ENCODE data around the gene ABCA5.

The ABCA5 gene

GRCh38 chr17:69269131-69269998 lies 57.6 kb downstream of the ABCA5 start:
- Histone ChIP-seq H2AFZ (ENCODE audit: low read depth) (no peak overlapping the region), H3K4me2 (no peak overlapping the region), H3K36me3 (ENCODE audit: insufficient read depth) (no peaks in the 10 kb centered on the region), H4K20me1 (ENCODE audit: insufficient read depth) (no peaks in the 10 kb centered on the region), H3K79me2 (ENCODE audit: insufficient read depth, low read depth) (no peaks in the 10 kb centered on the region), H3K4me1 (ENCODE audit: low read depth, poor library complexity, severe bottlenecking) (no peaks in the 10 kb centered on the region), H3K9ac (no peak overlapping the region), H3K27me3 (ENCODE audit: insufficient read depth, low read depth) (no peaks in the 10 kb centered on the region), H3K27ac (no peak overlapping the region), H3K4me3 (IDR thresholded peaks at IDR 0.05; ENCODE audit: insufficient read depth, low read depth, low read length) (no peak overlapping the region)
- TF ChIP-seq CTCF (conservative IDR thresholded peaks at IDR 0.05; ENCODE audit: low read depth, low read length), result no peak

DNA sequence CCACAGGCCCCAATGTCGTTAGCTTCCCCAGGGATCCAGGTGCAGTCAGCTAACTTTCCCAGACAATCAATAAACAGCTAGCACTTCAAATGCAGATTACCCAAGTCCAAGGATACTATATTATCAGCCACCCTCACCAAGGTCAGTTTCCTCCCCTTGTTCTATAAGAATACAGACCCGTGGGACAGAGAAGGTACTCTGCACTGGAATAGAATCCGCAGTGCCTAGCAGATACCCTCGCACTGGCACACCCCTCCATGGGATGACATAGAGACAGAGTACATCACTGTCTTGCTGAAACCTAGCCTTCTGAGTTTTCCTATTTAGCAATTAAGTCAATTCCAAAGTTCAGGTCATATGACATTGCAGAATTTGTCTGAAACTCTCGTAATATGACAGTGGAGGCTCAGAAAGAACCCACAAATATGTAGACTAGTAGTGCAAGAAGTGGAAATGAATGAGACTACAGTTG lies 58.4 kb downstream of the ABCA5 start:
- H3K4me2 ChIP-seq, result no peak overlapping the region
- no peak for TF ChIP-seq CTCF (conservative IDR thresholded peaks at IDR 0.05; ENCODE audit: low read depth, low read length)
- no peaks in the 10 kb centered on the region for H4K20me1 ChIP-seq (ENCODE audit: insufficient read depth)
- no peak overlapping the region for H3K9ac ChIP-seq
- no peak overlapping the region for H2AFZ ChIP-seq (ENCODE audit: low read depth)
- no peaks in the 10 kb centered on the region for H3K36me3 ChIP-seq (ENCODE audit: insufficient read depth)
- no peak overlapping the region for H3K4me3 ChIP-seq (IDR thresholded peaks at IDR 0.05; ENCODE audit: insufficient read depth, low read depth, low read length)
- no peaks in the 10 kb centered on the region for H3K4me1 ChIP-seq (ENCODE audit: low read depth, poor library complexity, severe bottlenecking)
- H3K27ac ChIP-seq, result no peak overlapping the region
- no peaks in the 10 kb centered on the region for H3K27me3 ChIP-seq (ENCODE audit: insufficient read depth, low read depth)
- H3K79me2 ChIP-seq (ENCODE audit: insufficient read depth, low read depth), result no peaks in the 10 kb centered on the region

DNA sequence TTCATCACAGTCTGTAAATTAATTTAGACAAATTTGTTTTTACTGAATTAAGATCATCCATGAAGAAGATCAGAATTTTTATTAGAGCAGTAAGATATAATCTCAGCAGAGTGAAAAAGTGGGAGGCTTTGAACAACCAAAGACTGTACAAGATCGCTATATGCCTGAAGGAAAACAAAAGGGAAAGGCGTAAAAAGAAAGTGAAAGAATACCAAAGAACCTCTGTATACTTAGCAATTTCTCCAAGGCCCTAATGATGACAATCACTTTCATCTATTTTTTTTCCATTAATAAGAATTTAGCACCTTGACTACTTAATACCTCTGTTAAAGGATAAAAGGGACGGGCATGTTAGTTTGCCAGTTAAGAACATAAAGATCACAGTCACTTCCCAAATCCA lies 59.7 kb downstream of the ABCA5 start:
- no peak for TF ChIP-seq CTCF (conservative IDR thresholded peaks at IDR 0.05; ENCODE audit: low read depth, low read length)
- Histone ChIP-seq H3K27ac (no peak overlapping the region), H3K36me3 (ENCODE audit: insufficient read depth) (no peaks in the 10 kb centered on the region), H4K20me1 (ENCODE audit: insufficient read depth) (no peaks in the 10 kb centered on the region), H3K9ac (no peak overlapping the region), H3K79me2 (ENCODE audit: insufficient read depth, low read depth) (no peaks in the 10 kb centered on the region), H3K4me2 (no peak overlapping the region), H3K4me1 (ENCODE audit: low read depth, poor library complexity, severe bottlenecking) (no peaks in the 10 kb centered on the region), H3K4me3 (IDR thresholded peaks at IDR 0.05; ENCODE audit: insufficient read depth, low read depth, low read length) (no peak overlapping the region), H3K27me3 (ENCODE audit: insufficient read depth, low read depth) (no peaks in the 10 kb centered on the region), H2AFZ (ENCODE audit: low read depth) (no peak overlapping the region)

DNA sequence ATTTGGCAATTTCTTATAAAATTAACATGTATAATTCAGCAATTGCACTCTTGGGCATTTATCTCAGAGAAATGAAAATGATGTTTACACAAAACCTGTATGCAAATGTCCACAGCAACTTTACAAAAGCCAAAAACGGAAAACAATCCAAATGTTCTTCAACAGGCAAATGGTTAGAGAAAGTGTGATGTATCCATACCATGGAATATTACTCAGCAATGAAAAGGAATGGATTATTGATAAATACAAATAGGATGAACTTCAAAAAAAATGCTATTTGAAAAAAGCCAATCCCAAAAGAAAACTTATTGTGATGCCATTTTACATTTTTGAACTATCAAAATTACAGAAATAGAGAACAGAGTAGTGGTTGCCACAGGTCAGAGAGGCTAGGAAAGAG lies 61.1 kb downstream of the ABCA5 start:
- Histone ChIP-seq H3K4me2 (no peak overlapping the region), H3K4me1 (ENCODE audit: low read depth, poor library complexity, severe bottlenecking) (no peaks in the 10 kb centered on the region), H3K79me2 (ENCODE audit: insufficient read depth, low read depth) (no peaks in the 10 kb centered on the region), H3K4me3 (IDR thresholded peaks at IDR 0.05; ENCODE audit: insufficient read depth, low read depth, low read length) (no peak overlapping the region), H3K27ac (no peak overlapping the region), H3K36me3 (ENCODE audit: insufficient read depth) (no peaks in the 10 kb centered on the region), H2AFZ (ENCODE audit: low read depth) (no peak overlapping the region), H4K20me1 (ENCODE audit: insufficient read depth) (no peaks in the 10 kb centered on the region), H3K9ac (no peak overlapping the region), H3K27me3 (ENCODE audit: insufficient read depth, low read depth) (no peaks in the 10 kb centered on the region)
- no peak for TF ChIP-seq CTCF (conservative IDR thresholded peaks at IDR 0.05; ENCODE audit: low read depth, low read length)

Measured in KMS-11 (cell line).